WI38 (cell line): ENCODE data around the gene RAB44.

Source experiments
- H3K4me3 ChIP-seq: 2 replicates; pipeline ENCODE4 v1.5.1; 2011; ENCODE audit warnings: low read depth, mild to moderate bottlenecking, control low read depth, low read length
- TF ChIP-seq, protein P1 (sequence below): IDR thresholded peaks from 2 replicates; pipeline ENCODE4 v1.5.1; 2012; ENCODE audit warnings: low read depth, mild to moderate bottlenecking, control low read depth, low read length

The RAB44 gene

DNA sequence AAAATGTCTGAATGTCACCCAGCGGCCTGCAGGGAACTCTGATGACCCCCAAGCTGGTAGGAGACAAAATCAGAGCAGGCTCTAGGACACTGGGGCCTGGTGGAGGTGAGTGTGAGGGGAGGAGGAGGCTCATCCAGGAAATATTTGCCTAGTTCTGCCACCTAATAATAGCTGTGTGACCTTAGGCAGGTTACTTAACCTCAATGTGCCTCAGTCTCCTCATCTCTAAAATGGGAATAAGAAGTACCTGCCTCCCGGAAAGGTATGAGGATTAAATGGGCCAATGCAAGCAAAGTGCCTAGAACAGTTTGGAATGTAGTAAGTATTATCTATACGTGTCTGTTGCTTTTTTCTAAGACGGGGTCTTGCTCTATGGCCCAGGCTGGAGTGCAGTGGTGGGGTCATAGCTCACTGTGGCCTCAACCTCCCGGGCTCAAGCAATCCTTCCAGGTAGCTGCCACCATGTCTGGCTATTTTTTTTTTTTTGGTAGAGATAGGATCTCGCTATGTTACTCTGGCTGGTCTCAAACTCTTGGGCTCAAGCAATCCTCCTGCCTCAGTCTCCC lies 60.4 kb downstream of the RAB44 start:
- TF ChIP-seq, protein P1, sequence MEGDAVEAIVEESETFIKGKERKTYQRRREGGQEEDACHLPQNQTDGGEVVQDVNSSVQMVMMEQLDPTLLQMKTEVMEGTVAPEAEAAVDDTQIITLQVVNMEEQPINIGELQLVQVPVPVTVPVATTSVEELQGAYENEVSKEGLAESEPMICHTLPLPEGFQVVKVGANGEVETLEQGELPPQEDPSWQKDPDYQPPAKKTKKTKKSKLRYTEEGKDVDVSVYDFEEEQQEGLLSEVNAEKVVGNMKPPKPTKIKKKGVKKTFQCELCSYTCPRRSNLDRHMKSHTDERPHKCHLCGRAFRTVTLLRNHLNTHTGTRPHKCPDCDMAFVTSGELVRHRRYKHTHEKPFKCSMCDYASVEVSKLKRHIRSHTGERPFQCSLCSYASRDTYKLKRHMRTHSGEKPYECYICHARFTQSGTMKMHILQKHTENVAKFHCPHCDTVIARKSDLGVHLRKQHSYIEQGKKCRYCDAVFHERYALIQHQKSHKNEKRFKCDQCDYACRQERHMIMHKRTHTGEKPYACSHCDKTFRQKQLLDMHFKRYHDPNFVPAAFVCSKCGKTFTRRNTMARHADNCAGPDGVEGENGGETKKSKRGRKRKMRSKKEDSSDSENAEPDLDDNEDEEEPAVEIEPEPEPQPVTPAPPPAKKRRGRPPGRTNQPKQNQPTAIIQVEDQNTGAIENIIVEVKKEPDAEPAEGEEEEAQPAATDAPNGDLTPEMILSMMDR = no peak
- H3K4me3 ChIP-seq = no peak overlapping the region

DNA sequence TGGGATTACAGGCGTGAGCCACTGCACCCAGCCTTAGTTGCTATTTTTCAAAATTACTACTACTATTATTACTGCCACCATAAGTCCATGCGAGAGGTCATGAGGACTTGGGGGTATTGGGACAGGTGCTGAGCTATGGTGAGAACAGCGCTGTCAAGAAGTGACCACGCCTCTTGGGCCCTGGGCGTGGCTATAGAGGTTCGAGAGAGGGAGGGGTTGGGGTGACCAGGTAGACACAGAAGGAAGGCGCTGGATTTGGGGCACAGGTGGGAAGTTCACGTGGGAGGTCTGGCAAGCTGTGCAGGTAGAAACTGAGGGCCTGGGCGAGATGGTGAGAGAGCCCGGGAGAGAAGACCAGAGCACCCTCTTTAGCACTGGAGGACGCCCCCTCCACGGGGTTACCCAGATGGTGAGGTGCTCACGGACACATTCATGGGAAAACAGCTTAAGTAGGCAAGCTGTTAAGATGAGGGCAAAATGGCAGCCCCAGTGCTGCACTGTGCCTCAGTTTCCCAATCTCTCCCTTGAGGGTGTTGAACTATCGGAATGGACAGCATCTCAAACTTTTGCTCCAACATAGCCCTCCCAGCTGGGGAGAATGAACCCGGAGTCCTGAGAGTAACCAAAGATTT lies 61.0 kb downstream of the RAB44 start:
- H3K4me3 ChIP-seq = no peak overlapping the region
- TF ChIP-seq, protein P1 = no peak

GRCh38 chr6:36759148-36759759 lies 61.6 kb downstream of the RAB44 start:
- TF ChIP-seq, protein P1 = peak; percentile 98
- no peak overlapping the region for H3K4me3 ChIP-seq

- no peak overlapping the region for H3K4me3 ChIP-seq
- TF ChIP-seq, protein P1 = no peak
Observed at GRCh38 chr6:36760685-36761435, 63.2 kb downstream of the RAB44 start.

- H3K4me3 ChIP-seq = no peak overlapping the region
- TF ChIP-seq, protein P1 = no peak
Observed at GRCh38 chr6:36762123-36762522, 64.5 kb downstream of the RAB44 start.

DNA sequence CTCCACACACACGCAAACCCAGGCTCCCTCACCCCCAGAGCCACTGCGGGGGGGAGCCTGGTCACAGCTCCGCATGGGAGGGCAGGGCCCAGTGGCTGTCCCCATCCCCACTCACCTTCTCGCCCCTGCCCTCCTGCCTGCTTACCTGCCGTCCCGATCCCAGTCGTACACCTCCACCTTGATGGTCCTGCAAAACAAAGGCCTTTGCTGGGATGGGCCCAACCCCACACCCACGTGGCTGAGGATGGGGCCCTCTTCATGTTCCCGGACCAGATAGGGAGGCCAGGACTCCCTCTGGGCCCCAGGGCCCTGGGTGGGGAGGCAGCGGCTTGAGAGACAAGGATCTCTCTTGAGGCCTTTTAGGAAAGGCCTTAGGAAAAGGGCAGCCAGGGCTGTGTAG lies 67.6 kb downstream of the RAB44 start:
- TF ChIP-seq, protein P1 = no peak

More for the DNA sequence above, 67.6 kb downstream of the RAB44 start:
- H3K4me3 ChIP-seq = no peak overlapping the region
